IPS-20b (cell line): Measurements from ENCODE around the gene RALB.

Experiments
- H3K27ac ChIP-seq: one replicate; pipeline ENCODE4 v1.5.1; 2013; ENCODE audit warnings: low read length
- H3K27me3 ChIP-seq: 2 replicates; pipeline ENCODE4 v1.6.1; 2013; ENCODE audit warnings: mild to moderate bottlenecking, low read length, inconsistent platforms; ENCODE audit not compliant: insufficient read depth
- H3K36me3 ChIP-seq: 2 replicates; pipeline ENCODE4 v1.6.1; 2013; ENCODE audit warnings: low read depth, mild to moderate bottlenecking, inconsistent platforms, low read length, moderate library complexity; ENCODE audit not compliant: insufficient read depth
- H3K4me1 ChIP-seq: 2 replicates; pipeline ENCODE4 v1.6.1; 2013; ENCODE audit warnings: mild to moderate bottlenecking, control low read depth, inconsistent platforms, low read length, moderate library complexity; ENCODE audit not compliant: insufficient read depth
- H3K4me3 ChIP-seq: 2 replicates; pipeline ENCODE4 v1.5.1; 2013; ENCODE audit warnings: mild to moderate bottlenecking, low read length, inconsistent platforms
- H3K9ac ChIP-seq: 2 replicates; pipeline ENCODE4 v1.6.1; 2013; ENCODE audit warnings: low read depth, mild to moderate bottlenecking, inconsistent platforms, low read length, moderate library complexity
- H3K9me3 ChIP-seq: 2 replicates; pipeline ENCODE4 v1.6.1; 2013; ENCODE audit warnings: mild to moderate bottlenecking, low read depth, low read length, inconsistent platforms; ENCODE audit not compliant: insufficient read depth

RALB gene

DNA sequence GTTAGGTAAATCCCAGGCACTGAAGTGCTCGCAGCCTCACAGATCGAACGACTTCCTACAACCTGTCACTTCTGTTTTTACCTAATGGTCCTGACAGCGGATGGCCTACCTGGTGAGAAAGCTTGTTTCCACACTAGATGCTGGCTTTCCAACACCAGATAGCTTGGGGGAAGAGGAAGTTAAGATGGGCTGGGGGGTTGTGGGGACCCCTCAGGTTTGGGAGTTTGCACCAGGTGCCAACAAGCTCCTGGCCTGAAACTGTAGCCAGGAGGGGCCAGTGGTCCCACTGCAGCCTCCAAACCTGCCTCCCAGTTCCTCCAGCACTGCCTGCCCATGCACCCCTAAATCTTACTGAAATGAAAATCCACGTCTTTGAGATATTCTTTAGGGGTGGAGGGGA, 33.4 kb upstream of the RALB start:
- no peak overlapping the region for H3K27ac ChIP-seq
- H3K4me3 ChIP-seq = no peak overlapping the region
- peaks cover 6% of the 10 kb centered on the region; the same call in 1 of the 2 replicates for H3K36me3 ChIP-seq
- H3K9me3 ChIP-seq = peaks cover 6% of the 10 kb centered on the region
- peaks cover 22% of the 10 kb centered on the region for H3K27me3 ChIP-seq
- H3K4me1 ChIP-seq = no peaks in the 10 kb centered on the region
- no peak overlapping the region for H3K9ac ChIP-seq

DNA sequence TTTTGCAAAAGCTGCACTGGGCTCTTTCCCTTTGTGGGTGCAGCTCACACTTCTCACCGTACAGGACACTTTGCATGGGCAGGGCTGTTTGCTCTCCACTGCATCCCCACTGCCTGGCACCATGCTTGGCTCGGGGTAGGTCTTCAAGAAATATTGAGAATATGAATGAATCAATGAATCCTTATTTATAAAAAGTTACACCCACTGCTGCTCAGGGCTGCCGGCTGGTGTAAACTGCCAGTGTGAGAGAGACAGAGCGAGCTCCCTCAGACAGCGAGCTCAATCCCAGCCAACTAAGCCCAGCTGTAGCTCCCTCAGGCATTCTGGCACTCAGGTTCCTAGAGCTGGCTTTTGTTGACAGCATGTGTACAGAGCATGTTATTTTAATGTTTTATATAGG, 32.9 kb upstream of the RALB start:
- H3K4me1 ChIP-seq = no peaks in the 10 kb centered on the region
- no peak overlapping the region for H3K9ac ChIP-seq
- H3K27ac ChIP-seq = no peak overlapping the region
- H3K4me3 ChIP-seq = no peak overlapping the region
- peaks cover 6% of the 10 kb centered on the region; the same call in 1 of the 2 replicates for H3K36me3 ChIP-seq
- peaks cover 27% of the 10 kb centered on the region for H3K27me3 ChIP-seq
- H3K9me3 ChIP-seq = peaks cover 6% of the 10 kb centered on the region

DNA sequence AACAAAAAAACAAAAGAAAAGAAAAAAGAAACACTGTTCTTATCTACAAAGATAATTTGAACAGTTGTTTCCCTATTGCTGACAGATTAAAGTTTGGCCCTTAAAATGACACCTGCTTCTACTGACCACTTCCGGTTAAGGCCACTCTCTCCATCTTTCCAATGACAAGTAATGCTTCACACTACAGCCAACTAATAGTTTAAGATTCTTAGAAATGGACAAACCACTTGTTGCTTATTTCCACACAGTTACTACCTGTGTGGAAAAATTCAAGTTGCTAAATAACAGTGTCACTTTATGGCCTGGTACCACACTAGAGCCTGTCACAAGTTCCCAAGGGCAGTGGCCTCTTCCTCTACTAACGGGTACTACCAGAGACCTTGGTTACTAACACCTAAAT, 31.9 kb upstream of the RALB start:
- Histone ChIP-seq H3K9ac (no peak overlapping the region), H3K27me3 (peaks cover 36% of the 10 kb centered on the region), H3K9me3 (peaks cover 6% of the 10 kb centered on the region), H3K27ac (no peak overlapping the region), H3K4me3 (no peak overlapping the region), H3K4me1 (no peaks in the 10 kb centered on the region), H3K36me3 (peaks cover 6% of the 10 kb centered on the region; the same call in 1 of the 2 replicates)

DNA sequence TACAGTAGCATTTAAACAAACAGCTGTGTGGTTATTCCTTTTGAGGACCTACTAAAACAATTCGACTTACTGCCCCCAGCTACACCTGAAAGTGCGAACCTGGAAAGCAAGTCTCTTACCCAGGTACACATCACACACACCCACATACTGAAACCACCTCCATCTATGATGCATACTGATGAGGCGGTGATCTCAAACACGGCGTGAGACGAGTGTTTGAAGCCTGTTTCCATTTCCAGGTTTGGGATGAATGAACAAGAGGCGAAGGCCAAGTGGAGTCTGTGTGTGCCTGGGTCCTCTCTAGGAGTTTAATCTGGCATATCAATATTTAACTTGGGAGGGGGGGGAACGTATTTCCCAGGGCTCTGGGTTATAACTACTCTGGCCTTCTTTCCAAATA, 31.0 kb upstream of the RALB start:
- H3K9me3 ChIP-seq = peaks cover 6% of the 10 kb centered on the region
- no peak overlapping the region for H3K9ac ChIP-seq
- peaks cover 6% of the 10 kb centered on the region; the same call in 1 of the 2 replicates for H3K36me3 ChIP-seq
- no peaks in the 10 kb centered on the region for H3K4me1 ChIP-seq
- no peak overlapping the region for H3K27ac ChIP-seq
- peaks cover 45% of the 10 kb centered on the region for H3K27me3 ChIP-seq
- no peak overlapping the region for H3K4me3 ChIP-seq

DNA sequence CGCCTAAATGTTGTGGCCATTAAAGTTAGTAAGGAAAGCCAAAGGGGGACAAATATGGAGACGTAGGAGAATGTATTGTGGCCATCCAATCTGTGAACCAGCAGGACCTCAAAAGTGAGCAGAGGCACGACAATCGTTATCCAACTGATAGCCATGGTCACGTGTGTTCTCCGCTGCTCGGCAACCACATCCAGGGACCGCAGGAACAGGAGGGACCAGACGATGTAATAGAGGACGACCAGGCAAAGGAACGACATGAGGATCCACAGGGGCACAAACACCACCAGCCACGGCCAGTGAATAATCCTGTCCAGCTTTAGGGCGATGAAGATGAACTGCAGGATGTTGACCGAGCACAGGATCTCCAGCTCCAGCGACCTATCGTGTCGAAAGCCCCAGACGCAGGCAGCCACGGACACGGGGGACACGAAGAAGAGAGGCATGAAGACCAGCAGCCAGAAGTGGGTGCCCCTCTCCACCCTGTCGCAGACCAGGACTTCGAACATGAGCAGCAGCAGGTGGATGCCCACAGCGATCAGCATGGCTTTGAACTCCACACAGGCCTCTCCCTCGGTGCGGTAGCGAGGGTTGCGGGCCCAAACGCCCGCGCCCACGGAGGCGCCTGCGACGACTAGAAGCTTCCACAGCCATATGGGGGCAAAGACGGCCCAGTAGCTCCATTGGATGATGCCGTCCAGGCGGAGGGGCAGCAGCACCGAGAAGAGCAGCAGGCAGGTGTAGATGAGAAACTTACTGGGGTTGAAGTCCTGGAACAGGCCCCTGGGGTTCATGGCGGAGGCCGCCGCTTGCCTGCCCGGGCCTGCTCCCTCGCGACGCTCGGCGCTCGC, 30.2 kb upstream of the RALB start:
- no peaks in the 10 kb centered on the region for H3K4me1 ChIP-seq
- peaks cover 6% of the 10 kb centered on the region for H3K9me3 ChIP-seq
- no peak overlapping the region for H3K27ac ChIP-seq
- peak overlapping the region; percentile 68; the same call in 1 of the 2 replicates for H3K4me3 ChIP-seq
- H3K9ac ChIP-seq = no peak overlapping the region
- peaks cover 47% of the 10 kb centered on the region for H3K27me3 ChIP-seq
- peaks cover 6% of the 10 kb centered on the region; the same call in 1 of the 2 replicates for H3K36me3 ChIP-seq

DNA sequence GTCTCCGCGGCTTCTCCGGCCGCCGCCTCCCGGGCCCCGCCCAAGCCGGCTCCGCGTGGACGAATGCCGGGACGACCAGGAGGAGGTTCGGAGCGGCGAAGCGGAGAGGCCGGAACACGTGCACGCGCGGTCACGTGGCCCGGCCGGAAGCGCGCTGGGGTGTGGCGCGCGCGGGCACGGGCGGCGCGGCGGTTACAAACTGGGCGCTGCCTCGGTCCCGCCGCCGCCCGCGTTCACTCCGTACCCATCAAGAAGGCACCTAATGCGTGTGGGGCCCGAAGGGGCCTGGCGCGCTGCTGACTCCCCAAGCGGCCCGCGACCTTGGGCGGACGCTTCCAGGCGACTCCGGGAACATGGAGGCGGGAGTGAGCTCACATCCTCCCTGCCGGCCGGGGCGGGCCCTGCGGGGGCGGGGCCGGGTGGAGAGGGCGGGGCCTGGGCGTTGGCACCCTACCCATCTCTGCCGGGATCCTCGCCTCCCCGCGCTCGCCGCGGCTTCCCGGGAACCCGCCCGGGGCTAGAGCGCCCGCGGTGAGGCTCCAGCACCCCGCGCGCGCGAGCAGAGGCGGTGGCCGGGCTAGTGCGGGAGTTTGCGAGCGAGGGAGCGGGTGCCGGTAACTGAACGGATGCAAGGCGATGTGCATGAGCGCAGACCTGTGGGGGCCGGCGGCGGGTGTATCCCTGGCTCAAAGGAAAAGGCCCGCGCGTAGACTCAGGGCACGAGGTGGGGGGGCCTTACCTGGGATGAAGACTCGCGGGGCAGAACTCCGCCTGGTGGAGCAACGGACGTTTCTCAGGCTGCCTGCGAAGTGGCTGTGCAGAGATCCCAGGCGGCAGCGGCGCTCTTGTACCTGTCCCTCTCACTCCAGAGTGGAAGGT, 29.4 kb upstream of the RALB start, which contains the start of gene TMEM185B:
TMEM185B (minus strand) TSS at position 367 of the 879 bp plus-strand sequence. CDS start 424 bp downstream, outside the sequence.
- peak within 1 kb of the TSS; percentile 63; the same call in 1 of the 2 replicates for H3K9ac ChIP-seq
- H3K9me3 ChIP-seq = peaks cover 6% of the 10 kb centered on the region
- peaks cover 6% of the 10 kb centered on the region; the same call in 1 of the 2 replicates for H3K36me3 ChIP-seq
- H3K27me3 ChIP-seq = peaks cover 55% of the 10 kb centered on the region
- no peak within 1 kb of the TSS for H3K27ac ChIP-seq
- peak within 1 kb of the TSS; percentile 68 for H3K4me3 ChIP-seq
- H3K4me1 ChIP-seq = no peaks in the 10 kb centered on the region

DNA sequence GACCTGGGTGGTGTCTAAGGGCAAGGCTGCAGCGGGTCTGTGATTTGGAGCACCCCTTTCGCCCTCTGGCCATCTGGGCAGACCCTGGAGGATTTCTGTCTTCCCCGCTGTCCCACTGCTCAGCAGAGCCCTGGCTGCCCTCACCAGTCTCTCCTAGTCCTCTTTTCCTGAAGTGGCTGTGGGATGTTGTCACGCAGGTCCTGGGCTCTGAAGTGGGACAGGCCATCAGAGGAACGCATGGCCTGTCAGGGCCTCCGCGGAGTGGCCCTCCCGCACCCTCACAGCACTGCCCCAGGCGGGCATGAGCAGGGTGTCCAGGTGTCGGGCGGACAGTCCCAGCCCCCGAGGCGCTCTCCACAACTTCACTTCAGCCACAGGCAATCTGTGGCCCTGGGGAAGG, 28.4 kb upstream of the RALB start:
- Histone ChIP-seq H3K27me3 (peaks cover 55% of the 10 kb centered on the region), H3K4me1 (no peaks in the 10 kb centered on the region), H3K27ac (no peak overlapping the region), H3K36me3 (peaks cover 6% of the 10 kb centered on the region; the same call in 1 of the 2 replicates), H3K9me3 (peaks cover 6% of the 10 kb centered on the region), H3K9ac (peak overlapping the region; percentile 63; the same call in 1 of the 2 replicates), H3K4me3 (no peak overlapping the region)

DNA sequence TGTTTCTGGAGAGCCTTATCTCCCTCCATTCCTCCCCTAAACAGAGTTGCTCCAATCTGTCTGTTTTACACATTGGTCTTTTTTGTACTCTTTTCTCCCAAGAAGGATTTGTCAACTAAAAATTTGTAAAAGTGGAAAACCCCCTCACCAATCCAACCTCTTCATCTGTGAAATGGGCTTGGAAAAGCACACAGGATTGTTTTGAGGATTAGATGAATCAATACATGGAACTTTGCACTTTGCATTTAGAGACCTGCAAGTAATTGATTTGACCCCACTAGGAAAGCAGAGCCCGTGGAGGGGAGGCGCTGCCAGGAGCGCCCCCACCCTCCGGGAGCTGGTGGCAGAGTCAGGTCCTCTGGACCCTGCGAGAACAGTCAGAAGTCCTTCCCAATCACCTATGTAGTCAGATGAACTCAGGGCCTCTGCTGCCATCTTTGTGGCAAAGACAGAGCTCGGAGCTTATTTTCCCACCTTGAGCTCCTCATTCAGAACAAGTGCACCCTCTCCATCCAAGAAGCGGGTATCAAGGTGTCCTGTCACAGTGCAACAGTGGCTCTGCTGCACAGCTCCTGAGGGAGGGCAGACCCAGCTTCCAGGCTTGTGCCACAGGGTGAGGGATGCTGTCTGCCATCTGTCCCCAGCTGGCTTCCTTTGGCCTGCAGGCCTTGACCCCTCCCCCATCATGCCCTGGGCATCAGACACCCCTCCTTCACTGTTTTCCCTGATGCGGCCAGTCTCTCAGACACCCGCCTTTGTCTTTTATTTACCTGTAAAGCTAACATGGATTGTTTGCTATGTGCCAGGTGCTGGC, 27.7 kb upstream of the RALB start:
- no peak overlapping the region for H3K27ac ChIP-seq
- H3K27me3 ChIP-seq = peaks cover 55% of the 10 kb centered on the region
- no peak overlapping the region for H3K4me3 ChIP-seq
- no peaks in the 10 kb centered on the region for H3K4me1 ChIP-seq
- H3K9ac ChIP-seq = no peak overlapping the region
- peaks cover 6% of the 10 kb centered on the region; the same call in 1 of the 2 replicates for H3K36me3 ChIP-seq
- peaks cover 6% of the 10 kb centered on the region for H3K9me3 ChIP-seq

DNA sequence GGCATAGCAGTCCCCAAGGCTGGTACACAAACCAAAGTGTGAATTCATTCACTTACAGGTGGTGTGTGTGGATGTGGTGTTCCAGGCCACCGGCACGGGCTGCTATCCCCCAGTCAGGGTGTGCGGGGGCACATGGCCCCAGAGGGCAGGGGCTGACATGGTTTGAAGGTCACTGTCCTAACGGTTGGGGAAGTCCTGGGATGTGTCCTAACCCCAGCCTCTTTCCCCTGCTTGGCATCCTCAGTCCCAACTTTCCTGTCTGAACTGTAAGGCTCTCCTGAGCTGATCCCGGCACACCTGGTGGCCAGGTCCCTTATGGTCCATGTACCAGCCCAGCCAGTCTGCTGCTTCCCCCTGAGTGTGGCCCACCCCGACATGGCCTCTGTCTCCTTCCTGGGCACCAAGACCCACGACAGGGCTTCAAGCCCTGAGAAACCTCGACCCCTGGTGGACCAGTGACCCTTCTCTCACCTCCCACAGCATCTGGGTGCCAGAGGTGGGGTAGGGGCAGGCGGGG, 27.0 kb upstream of the RALB start:
- H3K9ac ChIP-seq = no peak overlapping the region
- H3K4me3 ChIP-seq = no peak overlapping the region
- H3K36me3 ChIP-seq = peaks cover 6% of the 10 kb centered on the region; the same call in 1 of the 2 replicates
- no peak overlapping the region for H3K27ac ChIP-seq
- H3K9me3 ChIP-seq = peaks cover 6% of the 10 kb centered on the region
- H3K4me1 ChIP-seq = no peaks in the 10 kb centered on the region
- peaks cover 55% of the 10 kb centered on the region for H3K27me3 ChIP-seq

DNA sequence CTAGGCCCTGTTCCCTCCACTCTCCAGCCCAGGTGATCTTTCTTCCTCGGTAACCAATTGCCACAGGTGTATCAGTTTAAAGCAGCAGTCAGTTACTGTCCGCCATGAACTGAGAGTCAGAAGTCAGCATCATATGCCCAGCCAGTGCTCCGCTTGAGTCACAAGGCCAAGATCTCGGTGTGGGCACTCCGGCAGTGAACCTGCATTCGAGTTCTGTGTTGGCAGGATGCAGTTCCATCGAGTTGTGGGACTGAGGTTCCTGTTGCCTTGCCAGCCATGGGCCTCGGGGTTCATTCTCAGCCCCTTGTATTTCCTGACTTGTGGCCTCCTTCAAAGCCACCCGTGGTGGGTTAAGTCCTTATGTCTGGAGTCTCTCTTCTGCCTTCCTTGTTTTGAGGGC, 26.3 kb upstream of the RALB start:
- H3K36me3 ChIP-seq = peaks cover 6% of the 10 kb centered on the region; the same call in 1 of the 2 replicates
- peaks cover 55% of the 10 kb centered on the region for H3K27me3 ChIP-seq
- H3K4me3 ChIP-seq = no peak overlapping the region
- no peak overlapping the region for H3K27ac ChIP-seq
- H3K9me3 ChIP-seq = peaks cover 6% of the 10 kb centered on the region
- no peaks in the 10 kb centered on the region for H3K4me1 ChIP-seq
- no peak overlapping the region for H3K9ac ChIP-seq
